ENCODE measurements around the gene HMSD.

Gene HMSD

DNA sequence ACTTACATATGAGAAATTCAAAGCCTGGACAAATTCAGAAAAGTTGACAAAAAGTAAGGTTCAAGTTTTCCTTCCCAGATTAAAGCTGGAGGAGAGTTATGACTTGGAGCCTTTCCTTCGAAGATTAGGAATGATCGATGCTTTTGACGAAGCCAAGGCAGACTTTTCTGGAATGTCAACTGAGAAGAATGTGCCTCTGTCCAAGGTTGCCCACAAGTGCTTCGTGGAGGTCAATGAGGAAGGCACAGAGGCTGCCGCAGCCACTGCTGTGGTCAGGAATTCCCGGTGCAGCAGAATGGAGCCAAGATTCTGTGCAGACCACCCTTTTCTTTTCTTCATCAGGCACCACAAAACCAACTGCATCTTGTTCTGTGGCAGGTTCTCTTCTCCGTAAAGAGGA is 37.8 kb downstream of the HMSD start:
- H3K27me3 ChIP-seq (ENCODE audit: control insufficient read depth in 3 of 3, insufficient read depth in 3 of 3, low read depth in 1 of 3, low read length in 3 of 3) = no peaks in the 10 kb centered on the region
- H3K23ac ChIP-seq (ENCODE audit: low read depth, low read length, poor library complexity) = no peak overlapping the region
- peaks cover 0 to 4% of the 10 kb centered on the region in 2 donors for H3K36me3 ChIP-seq (replicated peaks in 1 of 2; ENCODE audit: control insufficient read depth in 2 of 2, insufficient read depth in 2 of 2, low read length in 2 of 2)
- no peaks in the 10 kb centered on the region for H3K9me3 ChIP-seq (replicated peaks in 1 of 2; ENCODE audit: control insufficient read depth in 2 of 2, insufficient read depth in 1 of 2, low read depth in 1 of 2, low read length in 2 of 2)
- H2BK120ac ChIP-seq (ENCODE audit: low read depth, low read length) = no peak overlapping the region
- no peaks in the 10 kb centered on the region for H3K79me1 ChIP-seq (ENCODE audit: low read depth, low read length)
- no peak overlapping the region for H3K4ac ChIP-seq (ENCODE audit: low read length)
- no peak overlapping the region for H2BK15ac ChIP-seq (ENCODE audit: low read length)
- no peak overlapping the region for H2BK12ac ChIP-seq (ENCODE audit: low read length)
- DNase-seq (ENCODE audit: low spot score) = no peak
- H2BK5ac ChIP-seq (ENCODE audit: low read length) = no peak overlapping the region
- no peak overlapping the region for H4K91ac ChIP-seq (ENCODE audit: low read depth, low read length, poor library complexity)
- no peak overlapping the region for H3K9ac ChIP-seq (ENCODE audit: low read depth, low read length, poor library complexity)
- H2AK5ac ChIP-seq (ENCODE audit: low read depth, low read length) = no peak overlapping the region
- H2AFZ ChIP-seq (ENCODE audit: low read length) = no peak overlapping the region
- no peak overlapping the region for H3K4me3 ChIP-seq (ENCODE audit: low read length in 2 of 2)
- no peak overlapping the region for H3K4me2 ChIP-seq (ENCODE audit: insufficient read depth, low read length, poor library complexity, severe bottlenecking)
- H3K14ac ChIP-seq (ENCODE audit: low read length) = no peak overlapping the region
- H4K8ac ChIP-seq (ENCODE audit: low read depth, low read length) = no peak overlapping the region
- no CpG with 5 or more reads among the region's 7 CpGs for WGBS, 2 donors (ENCODE audit: extremely low coverage in 2 of 2, insufficient read length in 2 of 2, insufficient replicate concordance in 1 of 2)
- no peak overlapping the region for H3K27ac ChIP-seq (replicated peaks; ENCODE audit: low read length)
- H3K18ac ChIP-seq (ENCODE audit: low read length) = no peak overlapping the region
- H3K4me1 ChIP-seq (ENCODE audit: control insufficient read depth in 2 of 2, insufficient read depth in 1 of 2, low read depth in 1 of 2, low read length in 2 of 2) = no peaks in the 10 kb centered on the region

DNA sequence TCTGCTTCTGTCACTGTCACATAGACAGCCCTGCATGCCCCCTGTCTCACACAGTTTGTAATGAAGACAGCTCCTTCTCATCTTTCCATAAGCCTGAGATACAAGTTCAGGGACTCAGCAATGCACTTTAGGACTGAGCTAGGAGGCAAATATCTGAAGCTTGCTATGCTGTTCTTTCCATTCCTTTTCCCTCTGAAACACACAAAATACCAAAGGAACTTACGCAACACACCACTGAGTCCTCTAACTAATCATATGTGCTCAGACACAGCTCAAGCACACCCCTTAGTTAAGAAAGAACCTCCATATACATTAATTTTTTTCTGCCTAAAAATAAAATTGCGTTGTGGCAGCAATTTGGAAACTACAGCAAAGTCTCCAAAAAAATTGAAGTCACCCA is 38.6 kb downstream of the HMSD start:
- Histone ChIP-seq H2BK120ac (ENCODE audit: low read depth, low read length) (no peak overlapping the region), H2BK12ac (ENCODE audit: low read length) (no peak overlapping the region), H3K4me3 (ENCODE audit: low read length in 2 of 2) (no peak overlapping the region), H2AFZ (ENCODE audit: low read length) (no peak overlapping the region), H3K18ac (ENCODE audit: low read length) (no peak overlapping the region), H2BK5ac (ENCODE audit: low read length) (no peak overlapping the region), H3K14ac (ENCODE audit: low read length) (no peak overlapping the region), H2BK15ac (ENCODE audit: low read length) (no peak overlapping the region), H3K27ac (replicated peaks; ENCODE audit: low read length) (no peak overlapping the region), H3K9ac (ENCODE audit: low read depth, low read length, poor library complexity) (no peak overlapping the region), H3K23ac (ENCODE audit: low read depth, low read length, poor library complexity) (no peak overlapping the region), H3K4me1 (ENCODE audit: control insufficient read depth in 2 of 2, insufficient read depth in 1 of 2, low read depth in 1 of 2, low read length in 2 of 2) (no peaks in the 10 kb centered on the region), H3K36me3 (replicated peaks in 1 of 2; ENCODE audit: control insufficient read depth in 2 of 2, insufficient read depth in 2 of 2, low read length in 2 of 2) (no peaks in the 10 kb centered on the region), H3K4me2 (ENCODE audit: insufficient read depth, low read length, poor library complexity, severe bottlenecking) (no peak overlapping the region), H3K27me3 (ENCODE audit: control insufficient read depth in 3 of 3, insufficient read depth in 3 of 3, low read depth in 1 of 3, low read length in 3 of 3) (no peaks in the 10 kb centered on the region), H4K91ac (ENCODE audit: low read depth, low read length, poor library complexity) (no peak overlapping the region), H3K79me1 (ENCODE audit: low read depth, low read length) (no peaks in the 10 kb centered on the region), H3K4ac (ENCODE audit: low read length) (no peak overlapping the region), H3K9me3 (replicated peaks in 1 of 2; ENCODE audit: control insufficient read depth in 2 of 2, insufficient read depth in 1 of 2, low read depth in 1 of 2, low read length in 2 of 2) (no peaks in the 10 kb centered on the region), H4K8ac (ENCODE audit: low read depth, low read length) (no peak overlapping the region), H2AK5ac (ENCODE audit: low read depth, low read length) (no peak overlapping the region)
- no CpG with 5 or more reads among the region's 2 CpGs for WGBS, 2 donors (ENCODE audit: extremely low coverage in 2 of 2, insufficient read length in 2 of 2, insufficient replicate concordance in 1 of 2)
- no peak for DNase-seq (ENCODE audit: low spot score)

- Histone ChIP-seq H3K36me3 (replicated peaks in 1 of 2; ENCODE audit: control insufficient read depth in 2 of 2, insufficient read depth in 2 of 2, low read length in 2 of 2) (no peaks in the 10 kb centered on the region), H3K23ac (ENCODE audit: low read depth, low read length, poor library complexity) (no peak overlapping the region), H2BK5ac (ENCODE audit: low read length) (no peak overlapping the region), H2AFZ (ENCODE audit: low read length) (no peak overlapping the region), H3K4me1 (ENCODE audit: control insufficient read depth in 2 of 2, insufficient read depth in 1 of 2, low read depth in 1 of 2, low read length in 2 of 2) (no peaks in the 10 kb centered on the region), H4K91ac (ENCODE audit: low read depth, low read length, poor library complexity) (no peak overlapping the region), H2AK5ac (ENCODE audit: low read depth, low read length) (no peak overlapping the region), H2BK12ac (ENCODE audit: low read length) (no peak overlapping the region), H2BK120ac (ENCODE audit: low read depth, low read length) (no peak overlapping the region), H3K27ac (replicated peaks; ENCODE audit: low read length) (no peak overlapping the region), H4K8ac (ENCODE audit: low read depth, low read length) (no peak overlapping the region), H3K9me3 (replicated peaks in 1 of 2; ENCODE audit: control insufficient read depth in 2 of 2, insufficient read depth in 1 of 2, low read depth in 1 of 2, low read length in 2 of 2) (peaks cover 2 to 5% of the 10 kb centered on the region in 2 donors), H3K4me3 (ENCODE audit: low read length in 2 of 2) (no peak overlapping the region), H3K4me2 (ENCODE audit: insufficient read depth, low read length, poor library complexity, severe bottlenecking) (no peak overlapping the region), H3K18ac (ENCODE audit: low read length) (no peak overlapping the region), H3K4ac (ENCODE audit: low read length) (no peak overlapping the region), H3K14ac (ENCODE audit: low read length) (no peak overlapping the region), H3K9ac (ENCODE audit: low read depth, low read length, poor library complexity) (no peak overlapping the region), H3K79me1 (ENCODE audit: low read depth, low read length) (no peaks in the 10 kb centered on the region), H3K27me3 (ENCODE audit: control insufficient read depth in 3 of 3, insufficient read depth in 3 of 3, low read depth in 1 of 3, low read length in 3 of 3) (no peaks in the 10 kb centered on the region), H2BK15ac (ENCODE audit: low read length) (no peak overlapping the region)
- DNase-seq (ENCODE audit: low spot score) = no peak
- no CpG with 5 or more reads among the region's 7 CpGs for WGBS, 2 donors (ENCODE audit: extremely low coverage in 2 of 2, insufficient read length in 2 of 2, insufficient replicate concordance in 1 of 2)
Observed at GRCh38 chr18:63992751-63993150, 43.6 kb downstream of the HMSD start.

DNA sequence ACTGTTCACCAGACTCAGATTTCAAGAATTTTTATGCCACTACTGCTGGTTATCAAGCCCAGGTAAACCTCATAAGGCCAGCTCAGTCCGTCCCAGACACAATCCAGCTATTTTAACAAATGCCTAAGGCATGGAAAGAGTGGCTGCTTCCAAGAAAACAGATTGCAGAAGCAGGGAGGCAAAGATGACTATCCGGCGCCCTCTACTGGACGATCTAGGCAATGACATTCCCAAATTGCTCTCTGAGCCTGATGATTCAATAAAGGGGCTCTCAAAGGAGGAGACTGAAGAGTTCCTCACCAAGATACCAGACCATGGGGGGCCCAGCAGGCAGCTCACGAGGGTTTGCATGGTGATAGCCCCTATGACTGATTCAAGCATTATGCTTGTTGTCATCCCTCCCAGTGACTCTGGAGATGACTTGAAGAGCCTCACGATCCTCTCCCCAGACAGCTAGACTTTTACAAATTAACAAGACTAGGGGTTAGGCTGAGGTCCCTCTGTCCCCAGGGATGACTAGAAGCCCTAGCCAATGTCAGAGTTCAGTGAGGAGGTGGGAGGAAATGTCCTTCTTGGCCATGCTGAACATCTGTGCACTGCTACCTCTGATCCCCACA is 45.8 kb downstream of the HMSD start:
- Histone ChIP-seq H3K18ac (ENCODE audit: low read length) (no peak overlapping the region), H3K9me3 (replicated peaks in 1 of 2; ENCODE audit: control insufficient read depth in 2 of 2, insufficient read depth in 1 of 2, low read depth in 1 of 2, low read length in 2 of 2) (peaks cover 2 to 5% of the 10 kb centered on the region in 2 donors), H3K4me3 (ENCODE audit: low read length in 2 of 2) (no peak overlapping the region), H3K14ac (ENCODE audit: low read length) (no peak overlapping the region), H2AK5ac (ENCODE audit: low read depth, low read length) (no peak overlapping the region), H2BK12ac (ENCODE audit: low read length) (no peak overlapping the region), H3K79me1 (ENCODE audit: low read depth, low read length) (no peaks in the 10 kb centered on the region), H4K8ac (ENCODE audit: low read depth, low read length) (no peak overlapping the region), H2BK15ac (ENCODE audit: low read length) (no peak overlapping the region), H3K36me3 (replicated peaks in 1 of 2; ENCODE audit: control insufficient read depth in 2 of 2, insufficient read depth in 2 of 2, low read length in 2 of 2) (no peaks in the 10 kb centered on the region), H3K23ac (ENCODE audit: low read depth, low read length, poor library complexity) (no peak overlapping the region), H3K4me2 (ENCODE audit: insufficient read depth, low read length, poor library complexity, severe bottlenecking) (no peak overlapping the region), H2BK120ac (ENCODE audit: low read depth, low read length) (no peak overlapping the region), H2AFZ (ENCODE audit: low read length) (peak overlapping the region; percentile 41), H3K4ac (ENCODE audit: low read length) (no peak overlapping the region), H3K27me3 (ENCODE audit: control insufficient read depth in 3 of 3, insufficient read depth in 3 of 3, low read depth in 1 of 3, low read length in 3 of 3) (no peaks in the 10 kb centered on the region), H3K9ac (ENCODE audit: low read depth, low read length, poor library complexity) (no peak overlapping the region), H4K91ac (ENCODE audit: low read depth, low read length, poor library complexity) (no peak overlapping the region), H3K27ac (replicated peaks; ENCODE audit: low read length) (no peak overlapping the region), H3K4me1 (ENCODE audit: control insufficient read depth in 2 of 2, insufficient read depth in 1 of 2, low read depth in 1 of 2, low read length in 2 of 2) (no peaks in the 10 kb centered on the region), H2BK5ac (ENCODE audit: low read length) (no peak overlapping the region)
- peak; percentile 39 for DNase-seq (ENCODE audit: low spot score)
- WGBS, 2 donors (ENCODE audit: extremely low coverage in 2 of 2, insufficient read length in 2 of 2, insufficient replicate concordance in 1 of 2) = no CpG with 5 or more reads among the region's 6 CpGs
